ENCODE data around the gene POLD4.
"Not testable (repeated sequence)": the region's sequence is repeated elsewhere in the genome, so short reads cannot be mapped to it uniquely, and the experiment has no call there.

The POLD4 gene

DNA sequence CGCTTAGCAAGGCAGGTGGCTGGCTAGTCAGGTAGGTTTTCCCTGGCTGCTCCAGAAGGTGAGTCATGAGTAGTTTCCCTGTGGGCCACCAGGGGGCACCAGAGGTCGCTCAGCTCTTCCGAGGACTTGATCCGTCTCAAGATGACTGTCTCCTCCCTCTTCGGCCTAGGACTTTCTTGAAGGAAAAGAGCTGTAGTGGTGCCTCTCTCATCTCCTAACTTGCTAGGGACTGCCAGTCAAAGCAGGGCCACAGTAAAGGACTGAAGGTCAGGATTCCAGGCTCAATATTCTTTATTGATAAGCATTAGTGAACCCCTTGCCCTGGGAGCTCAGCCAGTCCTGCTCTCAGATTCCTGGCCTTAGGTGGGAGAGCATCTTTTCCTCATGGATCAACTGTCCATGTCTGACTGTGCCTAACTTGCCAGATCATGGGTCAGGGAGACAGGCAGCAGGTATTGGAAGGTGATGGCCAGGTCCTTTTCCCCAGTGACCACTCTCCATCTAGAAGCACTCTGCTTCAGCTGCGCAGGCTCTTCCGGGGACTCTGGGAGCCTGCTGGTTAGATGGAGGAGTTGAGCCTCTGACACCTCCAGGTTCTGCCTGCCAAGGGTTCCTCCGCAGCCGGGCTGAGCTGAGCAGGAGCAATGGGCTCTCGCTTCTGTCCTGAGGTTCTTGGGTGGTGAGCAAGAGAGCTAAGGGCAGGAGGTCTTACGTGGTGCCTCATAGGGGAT lies 1.9 kb downstream of the POLD4 start:
- DNase-seq: peak; percentile 73

DNA sequence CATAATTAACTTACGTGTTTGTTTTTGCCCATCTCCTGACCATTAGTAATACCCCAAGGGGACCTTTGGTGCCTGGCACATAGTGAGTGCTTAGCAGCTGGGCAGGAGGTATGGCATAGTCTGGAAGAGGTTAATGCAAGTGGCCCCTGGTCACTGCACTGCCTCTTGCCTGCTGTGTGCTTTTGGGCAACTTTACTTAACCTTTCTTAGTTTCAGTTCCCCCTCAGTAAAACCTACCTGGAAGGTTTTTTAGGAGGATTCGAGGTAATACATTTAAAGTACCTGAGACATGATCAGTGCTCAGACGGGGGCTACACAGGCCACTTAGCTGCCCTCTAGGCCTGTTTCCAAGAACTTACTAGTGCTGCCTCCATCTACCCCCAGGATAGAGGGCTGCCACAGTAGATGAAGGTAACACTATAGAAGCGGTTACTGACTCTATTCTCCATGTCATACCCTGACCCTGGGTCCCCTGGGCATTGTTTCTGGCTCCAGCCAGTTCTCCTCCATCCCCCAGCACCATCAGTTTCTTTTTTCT lies 3.3 kb downstream of the POLD4 start:
- no peak for DNase-seq

- DNase-seq: no peak
Measured at GRCh38 chr11:67349457-67349856, 3.9 kb downstream of the POLD4 start.

GRCh38 chr11:67349036-67349435 lies 4.3 kb downstream of the POLD4 start:
- DNase-seq: no peak

- DNase-seq: peak; percentile 87
Measured at GRCh38 chr11:67347964-67348749, 5.2 kb downstream of the POLD4 start.

- no peak for DNase-seq
Measured at GRCh38 chr11:67345920-67346819, 7.2 kb downstream of the POLD4 start.

GRCh38 chr11:67345247-67345919 lies 8.0 kb downstream of the POLD4 start:
- DNase-seq: no peak

GRCh38 chr11:67344264-67344663 lies 9.1 kb downstream of the POLD4 start:
- DNase-seq: no peak

DNA sequence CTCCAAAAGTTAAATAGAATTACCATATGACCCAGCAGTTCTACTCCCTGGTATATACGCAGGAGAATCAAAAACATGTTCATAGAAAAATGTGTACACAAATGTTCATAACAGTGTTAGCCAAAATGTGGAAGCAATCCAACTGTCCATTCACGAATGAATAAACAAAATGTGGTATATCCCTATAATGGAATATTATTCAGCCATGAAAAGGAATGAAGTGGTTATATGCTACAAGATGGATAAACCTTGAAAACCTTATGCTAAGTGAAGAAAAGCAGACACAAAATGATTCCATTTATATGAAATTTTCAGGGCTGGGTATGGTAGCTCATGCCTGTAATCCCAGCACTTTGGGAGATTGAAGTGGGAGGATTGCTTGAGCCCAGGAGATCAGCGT lies 16.1 kb downstream of the POLD4 start:
- no peak for DNase-seq

- no peak for DNase-seq
Measured at GRCh38 chr11:67332081-67332691, 21.2 kb downstream of the POLD4 start.

DNA sequence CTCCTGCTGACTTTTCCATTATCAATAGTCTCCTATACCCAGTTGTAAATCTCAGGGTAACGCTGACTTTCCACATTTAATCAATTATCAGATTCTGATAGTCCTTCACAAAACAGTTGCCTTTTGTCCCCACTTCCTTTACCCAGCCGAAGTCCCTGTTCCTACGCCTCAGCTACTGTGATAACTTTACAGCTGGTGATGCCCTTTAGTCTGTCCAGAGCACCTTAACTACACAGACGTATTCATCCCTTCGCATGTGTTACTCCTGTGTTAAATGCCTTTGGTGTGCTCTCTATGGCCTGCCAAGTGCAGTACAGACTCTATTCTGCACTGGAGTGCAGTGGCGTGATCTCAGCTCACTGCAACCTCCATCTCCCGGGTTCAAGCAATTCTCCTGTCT lies 29.8 kb downstream of the POLD4 start:
- DNase-seq: no peak

DNA sequence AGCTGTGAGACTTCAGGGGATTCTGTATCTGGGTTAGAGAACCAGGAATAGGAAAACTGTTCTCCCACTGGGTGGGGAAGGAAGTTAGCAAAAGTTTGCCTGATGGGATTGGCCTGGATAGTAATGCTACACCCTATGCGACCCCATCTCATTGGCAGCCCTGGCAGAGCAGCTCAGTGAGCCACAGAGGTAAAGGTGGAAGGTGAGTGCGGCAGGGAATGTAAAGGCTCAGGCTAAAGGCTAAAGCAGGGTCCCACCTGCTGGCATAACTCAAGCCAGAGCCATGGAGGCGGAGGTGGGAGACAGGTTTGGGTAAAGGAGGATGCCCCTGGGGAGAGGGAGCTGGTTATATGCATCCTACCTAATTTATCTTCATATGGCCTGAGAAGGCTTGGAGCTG lies 31.3 kb downstream of the POLD4 start:
- no peak for DNase-seq

- DNase-seq: no peak
Measured at GRCh38 chr11:67321313-67321871, 32.0 kb downstream of the POLD4 start.

- no peak for DNase-seq
Measured at GRCh38 chr11:67320691-67321090, 32.7 kb downstream of the POLD4 start.

DNA sequence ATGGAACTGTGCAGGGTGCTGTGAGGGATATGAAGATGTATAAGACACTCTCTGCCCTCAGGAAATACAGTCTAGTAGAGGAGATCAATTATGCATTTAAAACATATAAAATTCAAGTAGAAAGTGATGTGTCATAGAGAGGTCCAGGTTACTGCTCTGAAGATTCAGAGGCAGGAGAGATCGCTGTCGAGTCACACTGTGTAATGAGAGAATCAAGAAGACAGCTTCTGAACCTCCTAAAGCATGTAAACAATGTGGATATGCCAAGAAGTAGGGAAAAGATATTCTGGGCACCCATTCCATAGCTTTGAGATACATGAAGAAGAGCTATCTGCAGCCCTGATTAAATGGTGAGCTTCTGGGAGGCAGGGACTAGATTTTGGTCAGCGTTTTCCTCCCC lies 33.3 kb downstream of the POLD4 start:
- no peak for DNase-seq

DNA sequence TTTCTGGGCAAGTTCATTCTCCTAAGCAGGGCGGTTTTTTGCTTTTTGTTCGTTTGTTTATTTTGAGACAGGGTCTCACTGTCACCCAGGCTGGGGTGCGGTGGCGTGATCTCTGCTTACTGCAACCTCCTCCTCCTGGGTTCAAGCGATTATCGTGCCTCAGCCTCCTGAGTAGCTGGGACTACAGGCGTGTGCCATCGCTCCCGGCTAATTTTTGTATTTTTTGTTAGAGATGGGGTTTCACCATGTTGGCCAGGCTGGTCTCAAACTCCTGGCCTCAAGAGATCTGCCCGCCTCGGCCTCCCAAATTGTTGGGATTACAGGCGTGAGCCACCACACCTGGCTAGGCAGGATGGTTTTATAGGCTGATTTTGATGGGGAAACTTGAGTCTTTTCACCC lies 34.5 kb downstream of the POLD4 start:
- DNase-seq: not testable (repeated sequence)

- DNase-seq: no peak
Measured at GRCh38 chr11:67317888-67318555, 35.3 kb downstream of the POLD4 start.

DNA sequence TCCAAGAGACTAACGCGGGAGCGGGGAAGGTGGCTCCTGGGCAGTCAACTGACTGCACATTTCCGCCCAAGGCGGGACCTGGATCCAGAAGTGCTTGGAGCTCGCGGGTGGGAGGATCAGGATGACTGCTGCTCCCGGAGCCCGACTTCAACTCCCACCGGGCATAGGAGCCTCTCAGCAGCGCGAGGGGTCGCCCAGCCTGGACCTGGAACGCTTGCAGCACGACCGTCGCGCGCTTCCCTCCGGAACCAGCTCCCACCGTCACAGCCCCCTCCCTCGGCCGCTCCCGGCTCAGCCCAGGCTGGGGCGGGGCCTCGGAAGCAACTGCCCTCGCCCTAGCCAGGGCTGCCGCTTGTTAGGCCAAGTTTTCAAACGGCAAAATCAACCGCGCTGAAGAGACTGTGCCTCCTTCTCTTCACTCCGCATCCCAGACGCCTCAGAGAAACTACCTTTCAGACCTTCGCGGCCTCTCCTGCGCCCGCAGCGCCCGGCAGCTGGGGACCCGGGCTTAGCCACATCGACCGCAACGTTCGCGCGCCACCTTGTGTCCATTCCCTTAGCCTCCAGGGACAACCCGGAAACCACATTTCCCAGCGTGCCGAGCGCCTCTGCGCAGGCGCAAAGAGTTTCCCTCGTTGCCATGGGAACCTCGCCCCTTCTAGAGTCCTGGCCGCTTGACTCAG lies 36.0 kb downstream of the POLD4 start:
- DNase-seq: peak; percentile 95

GRCh38 chr11:67316882-67317204 lies 36.5 kb downstream of the POLD4 start:
- DNase-seq: no peak

- no peak for DNase-seq
Measured at GRCh38 chr11:67315325-67315909, 37.9 kb downstream of the POLD4 start.

Measured in NCI-H2171 treated with DMSO at 0.1 percent for 48 hours (cell line).